ENCODE data around the gene RPRD2. TPM values are rescaled to one million over a fixed set of nuclear protein-coding genes. Genes with fewer than 3 reads are reported as not detected.

Gene RPRD2
- polyA plus RNA-seq, 1 experiment, result 19.7 TPM

- H3K27me3 ChIP-seq (ENCODE audit: control insufficient read depth, insufficient read depth, low read length), result no peaks in the 10 kb centered on the region
- TF ChIP-seq CTCF (IDR thresholded peaks at IDR 0.05; ENCODE audit: low read depth, low read length), result peak; percentile 30
- DNase-seq (ENCODE audit: low read depth, low spot score), result no peak
- POLR2A ChIA-PET, result interaction anchor here (0.7 kb wide), 1 partner anchor 159 kb away, joined by 14 read pairs; no protein-coding TSS in a partner anchor
- H3K4me3 ChIP-seq (ENCODE audit: low read depth, low read length), result no peak overlapping the region
- CTCF ChIA-PET, result no interaction called here
- H3K9me3 ChIP-seq (ENCODE audit: control insufficient read depth, insufficient read depth, low read length), result no peaks in the 10 kb centered on the region
- H3K27ac ChIP-seq (ENCODE audit: low read depth, low read length), result no peak overlapping the region
Measured at GRCh38 chr1:150484861-150485260, 120.9 kb downstream of the RPRD2 start.

- ChIA-PET CTCF (interaction anchor here (1.8 kb wide), 1 partner anchor 74 kb away, joined by 8 read pairs; no protein-coding TSS in a partner anchor), POLR2A (interaction anchor here (0.6 to 1.3 kb wide), 5 partner anchors 9 to 300 kb away, joined by 3 to 4 read pairs (median 3); partner anchors contain the start of genes ECM1 and FALEC)
- Histone ChIP-seq H3K27ac (ENCODE audit: low read depth, low read length) (peak within 1 kb of the TSS; percentile 53), H3K9me3 (ENCODE audit: control insufficient read depth, insufficient read depth, low read length) (no peaks in the 10 kb centered on the region), H3K4me3 (ENCODE audit: low read depth, low read length) (peak within 1 kb of the TSS; percentile 96), H3K27me3 (ENCODE audit: control insufficient read depth, insufficient read depth, low read length) (no peaks in the 10 kb centered on the region)
- peak; percentile 23; the same call in 1 of the 2 replicates for TF ChIP-seq CTCF (IDR thresholded peaks at IDR 0.05; ENCODE audit: low read depth, low read length)
- peak; percentile 98 for DNase-seq (ENCODE audit: low read depth, low spot score)
Measured at GRCh38 chr1:150486966-150487762, 123.2 kb downstream of the RPRD2 start, which contains the start of gene TARS2. TSS of gene TARS2 (plus strand) at chr1:150487419. CDS start at chr1:150487451, 32 bp downstream.

- CTCF ChIA-PET, result no interaction called here
- POLR2A ChIA-PET, result interaction anchor here (0.6 to 1.3 kb wide), 4 partner anchors 8 to 28 kb away, joined by 3 to 4 read pairs (median 4); partner anchors contain the start of gene FALEC
- no peak for DNase-seq (ENCODE audit: low read depth, low spot score)
- TF ChIP-seq CTCF (IDR thresholded peaks at IDR 0.05; ENCODE audit: low read depth, low read length), result no peak
- Histone ChIP-seq H3K9me3 (ENCODE audit: control insufficient read depth, insufficient read depth, low read length) (no peaks in the 10 kb centered on the region), H3K4me3 (ENCODE audit: low read depth, low read length) (peak overlapping the region; percentile 96), H3K27ac (ENCODE audit: low read depth, low read length) (no peak overlapping the region), H3K27me3 (ENCODE audit: control insufficient read depth, insufficient read depth, low read length) (no peaks in the 10 kb centered on the region)
Measured at GRCh38 chr1:150487763-150488115, 123.8 kb downstream of the RPRD2 start.

- Histone ChIP-seq H3K4me3 (ENCODE audit: low read depth, low read length) (no peak overlapping the region), H3K9me3 (ENCODE audit: control insufficient read depth, insufficient read depth, low read length) (no peaks in the 10 kb centered on the region), H3K27ac (ENCODE audit: low read depth, low read length) (no peak overlapping the region), H3K27me3 (ENCODE audit: control insufficient read depth, insufficient read depth, low read length) (no peaks in the 10 kb centered on the region)
- no peak for DNase-seq (ENCODE audit: low read depth, low spot score)
- no peak for TF ChIP-seq CTCF (IDR thresholded peaks at IDR 0.05; ENCODE audit: low read depth, low read length)
- POLR2A ChIA-PET, result no interaction called here
- CTCF ChIA-PET, result no interaction called here
Measured at GRCh38 chr1:150493175-150493574, 129.2 kb downstream of the RPRD2 start.

- no peak for DNase-seq (ENCODE audit: low read depth, low spot score)
- no peak overlapping the region for H3K4me3 ChIP-seq (ENCODE audit: low read depth, low read length)
- TF ChIP-seq CTCF (IDR thresholded peaks at IDR 0.05; ENCODE audit: low read depth, low read length), result no peak
- ChIA-PET POLR2A (no interaction called here), CTCF (no interaction called here)
- H3K27me3 ChIP-seq (ENCODE audit: control insufficient read depth, insufficient read depth, low read length), result no peaks in the 10 kb centered on the region
- H3K27ac ChIP-seq (ENCODE audit: low read depth, low read length), result no peak overlapping the region
- H3K9me3 ChIP-seq (ENCODE audit: control insufficient read depth, insufficient read depth, low read length), result no peaks in the 10 kb centered on the region
Measured at GRCh38 chr1:150498342-150498741, 134.4 kb downstream of the RPRD2 start.
